Gastrocnemius medialis (tissue), 4 donors: ENCODE measurements around the gene PTPRM.

Experiments used
- POLR2A ChIP-seq, 2 donors: fragments of 450-650 bp; IDR thresholded peaks; one replicate each; pipeline ENCODE4 v1.6.1; 2017; ENCODE audit warnings: antibody characterized with exemption in 2 of 2, mild to moderate bottlenecking in 2 of 2, moderate library complexity in 2 of 2
- TF ChIP-seq, protein P1 (sequence below), 5 experiments: fragments of 450-650 bp in 3 of 5; fragments of 200-600 bp in 2 of 5; sonication (generic) in 2 of 5; IDR thresholded peaks in 4 of 5; conservative IDR thresholded peaks in 1 of 5; 1 replicate in 4 of 5; 2 replicates in 1 of 5; pipeline ENCODE4 v1.5.1; 2016 to 2019; ENCODE audit warnings: antibody characterized with exemption in 5 of 5, mild to moderate bottlenecking in 3 of 5, moderate library complexity in 3 of 5

DNA sequence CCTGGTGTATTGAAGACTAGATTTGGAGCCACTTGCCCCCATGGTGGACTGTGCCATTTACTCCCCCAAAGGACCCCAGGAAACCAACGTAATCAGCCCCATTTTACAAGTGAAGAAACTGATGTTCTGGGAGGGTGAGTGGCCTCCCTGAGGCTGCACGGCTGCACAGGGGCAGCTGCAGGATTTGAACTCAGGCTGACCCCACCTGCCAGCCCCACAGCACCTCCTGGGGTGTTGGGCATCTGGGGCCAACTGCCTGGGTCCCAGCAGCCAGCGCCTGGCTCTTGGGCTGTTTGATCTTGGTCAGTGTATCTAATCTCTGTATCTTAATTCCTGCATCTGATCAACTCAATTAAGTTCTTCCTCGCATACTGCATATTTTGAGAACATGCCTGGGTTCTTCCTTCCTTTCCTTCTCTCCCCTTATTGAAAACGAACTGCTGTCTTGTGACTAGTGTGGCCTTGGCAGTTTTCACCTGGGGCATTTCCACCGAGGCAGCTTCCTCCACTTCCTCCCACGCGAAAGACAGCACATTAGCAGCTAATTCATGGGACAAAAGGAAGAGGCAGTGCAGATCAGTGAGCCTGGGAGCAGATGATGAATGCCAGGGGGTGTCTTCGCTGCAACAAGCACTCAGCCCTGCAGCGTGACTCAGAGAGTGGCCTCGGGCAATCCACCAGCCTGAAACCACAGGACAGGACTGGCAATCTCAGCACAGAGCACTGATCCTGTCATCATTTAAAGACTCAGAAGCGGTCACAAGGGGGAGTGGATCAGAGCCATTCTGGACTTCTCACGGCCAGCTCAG, 858.0 kb downstream of the PTPRM start:
- TF ChIP-seq, protein P1, sequence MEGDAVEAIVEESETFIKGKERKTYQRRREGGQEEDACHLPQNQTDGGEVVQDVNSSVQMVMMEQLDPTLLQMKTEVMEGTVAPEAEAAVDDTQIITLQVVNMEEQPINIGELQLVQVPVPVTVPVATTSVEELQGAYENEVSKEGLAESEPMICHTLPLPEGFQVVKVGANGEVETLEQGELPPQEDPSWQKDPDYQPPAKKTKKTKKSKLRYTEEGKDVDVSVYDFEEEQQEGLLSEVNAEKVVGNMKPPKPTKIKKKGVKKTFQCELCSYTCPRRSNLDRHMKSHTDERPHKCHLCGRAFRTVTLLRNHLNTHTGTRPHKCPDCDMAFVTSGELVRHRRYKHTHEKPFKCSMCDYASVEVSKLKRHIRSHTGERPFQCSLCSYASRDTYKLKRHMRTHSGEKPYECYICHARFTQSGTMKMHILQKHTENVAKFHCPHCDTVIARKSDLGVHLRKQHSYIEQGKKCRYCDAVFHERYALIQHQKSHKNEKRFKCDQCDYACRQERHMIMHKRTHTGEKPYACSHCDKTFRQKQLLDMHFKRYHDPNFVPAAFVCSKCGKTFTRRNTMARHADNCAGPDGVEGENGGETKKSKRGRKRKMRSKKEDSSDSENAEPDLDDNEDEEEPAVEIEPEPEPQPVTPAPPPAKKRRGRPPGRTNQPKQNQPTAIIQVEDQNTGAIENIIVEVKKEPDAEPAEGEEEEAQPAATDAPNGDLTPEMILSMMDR (IDR thresholded peaks at IDR 0.05 in 4 of 5, conservative IDR thresholded peaks at IDR 0.05 in 1 of 5) = no peak
- TF ChIP-seq POLR2A (IDR thresholded peaks at IDR 0.05) = no peak
